ENCODE data around the gene POLE3. TPM values are rescaled to one million over a fixed set of nuclear protein-coding genes. Genes with fewer than 3 reads are reported as not detected.
"Not testable (repeated sequence)": the region's sequence is repeated elsewhere in the genome, so short reads cannot be mapped to it uniquely, and the experiment has no call there.

POLE3 gene
- total RNA-seq, 1 donor from 2014 or later = 17.4 TPM

DNA sequence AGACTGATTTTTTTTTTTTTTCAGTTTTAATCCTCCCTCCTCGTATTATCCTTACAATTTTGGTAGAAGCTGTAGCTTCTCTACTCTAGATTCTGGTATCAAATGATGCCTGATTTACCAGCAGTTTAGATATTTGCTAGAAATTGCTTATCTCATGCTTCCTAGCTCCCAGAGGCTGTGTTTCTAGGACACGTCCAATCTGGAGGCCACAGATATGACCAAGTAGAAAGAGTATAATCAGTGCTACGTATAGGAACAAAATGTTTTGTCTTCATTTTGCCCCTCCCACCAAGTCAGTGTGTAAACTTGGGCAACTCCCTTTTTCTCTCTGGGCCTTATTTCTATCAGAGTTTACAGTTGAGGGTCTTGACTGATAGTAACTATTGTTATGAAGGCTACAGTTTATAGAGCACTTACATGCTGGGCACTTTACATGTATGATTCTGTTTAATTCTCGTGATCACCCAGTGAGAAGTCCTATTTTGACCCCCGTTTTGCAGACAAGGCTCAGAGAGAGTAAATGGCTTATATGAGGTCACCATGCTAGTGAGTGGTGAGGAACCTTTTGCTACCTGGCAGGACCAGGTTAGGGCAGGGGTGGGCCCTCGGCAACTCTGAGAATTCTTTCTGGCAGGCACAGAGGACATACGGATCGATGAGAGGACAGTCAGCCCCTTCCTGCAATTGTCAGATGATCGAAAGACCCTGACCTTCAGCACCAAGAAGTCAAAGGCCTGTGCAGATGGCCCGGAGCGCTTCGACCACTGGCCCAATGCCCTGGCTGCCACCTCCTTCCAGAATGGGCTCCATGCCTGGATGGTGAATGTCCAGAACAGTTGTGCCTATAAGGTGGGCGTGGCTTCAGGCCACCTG is 41.3 kb downstream of the POLE3 start:
- TF ChIP-seq, protein P1, sequence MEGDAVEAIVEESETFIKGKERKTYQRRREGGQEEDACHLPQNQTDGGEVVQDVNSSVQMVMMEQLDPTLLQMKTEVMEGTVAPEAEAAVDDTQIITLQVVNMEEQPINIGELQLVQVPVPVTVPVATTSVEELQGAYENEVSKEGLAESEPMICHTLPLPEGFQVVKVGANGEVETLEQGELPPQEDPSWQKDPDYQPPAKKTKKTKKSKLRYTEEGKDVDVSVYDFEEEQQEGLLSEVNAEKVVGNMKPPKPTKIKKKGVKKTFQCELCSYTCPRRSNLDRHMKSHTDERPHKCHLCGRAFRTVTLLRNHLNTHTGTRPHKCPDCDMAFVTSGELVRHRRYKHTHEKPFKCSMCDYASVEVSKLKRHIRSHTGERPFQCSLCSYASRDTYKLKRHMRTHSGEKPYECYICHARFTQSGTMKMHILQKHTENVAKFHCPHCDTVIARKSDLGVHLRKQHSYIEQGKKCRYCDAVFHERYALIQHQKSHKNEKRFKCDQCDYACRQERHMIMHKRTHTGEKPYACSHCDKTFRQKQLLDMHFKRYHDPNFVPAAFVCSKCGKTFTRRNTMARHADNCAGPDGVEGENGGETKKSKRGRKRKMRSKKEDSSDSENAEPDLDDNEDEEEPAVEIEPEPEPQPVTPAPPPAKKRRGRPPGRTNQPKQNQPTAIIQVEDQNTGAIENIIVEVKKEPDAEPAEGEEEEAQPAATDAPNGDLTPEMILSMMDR (IDR thresholded peaks at IDR 0.05) = no peak
- TF ChIP-seq POLR2A (IDR thresholded peaks at IDR 0.05) = no peak
- no peak for TF ChIP-seq POLR2AphosphoS5 (IDR thresholded peaks at IDR 0.05; ENCODE audit: insufficient read depth in 1 of 2, low read depth in 1 of 2)
- intact Hi-C loops (cut with DNase I) = no loop called here
- Histone ChIP-seq H3K4me1 (no peaks in the 10 kb centered on the region), H3K36me3 (peaks cover 0 to 16% of the 10 kb centered on the region in 2 donors), H3K9me3 (no peaks in the 10 kb centered on the region), H3K4me3 (no peak overlapping the region), H3K27ac (no peak overlapping the region), H3K27me3 (no peaks in the 10 kb centered on the region)
- DNase-seq (ENCODE audit: extremely low spot score in 2 of 2) = no peak

DNA sequence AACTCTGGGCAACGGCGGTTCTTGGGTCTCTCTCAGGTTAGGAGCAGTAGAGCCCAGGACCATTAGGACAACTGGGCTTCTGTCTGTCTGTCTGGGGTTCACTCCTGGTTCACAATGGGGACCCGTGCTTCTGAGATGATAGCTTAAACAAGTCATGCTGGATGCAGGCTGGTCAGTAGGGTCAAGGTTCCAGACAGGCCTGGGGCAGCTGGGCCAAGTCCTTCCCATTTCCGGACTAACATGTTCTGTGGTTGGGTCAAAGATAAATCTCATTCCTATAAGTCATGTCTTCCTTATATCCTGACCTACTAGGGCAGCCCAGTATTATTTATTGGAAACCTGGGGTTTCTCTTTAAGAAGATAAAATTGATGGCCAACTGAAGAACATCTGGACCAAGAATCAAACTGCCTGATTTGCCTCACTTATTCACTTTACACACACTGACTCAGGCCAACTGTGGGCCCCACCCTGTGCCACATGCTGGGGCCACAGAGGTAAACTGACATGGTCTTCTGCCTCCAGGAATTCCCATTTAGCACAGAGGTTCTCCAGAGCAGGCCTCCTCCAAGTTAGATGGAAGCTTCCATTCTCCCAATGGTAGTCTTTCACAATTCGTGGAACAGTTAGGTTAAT is 42.0 kb downstream of the POLE3 start:
- intact Hi-C loops (cut with DNase I) = no loop called here
- Histone ChIP-seq H3K4me1 (no peaks in the 10 kb centered on the region), H3K4me3 (no peak overlapping the region), H3K9me3 (no peaks in the 10 kb centered on the region), H3K36me3 (peaks cover 0 to 9% of the 10 kb centered on the region in 2 donors), H3K27ac (no peak overlapping the region), H3K27me3 (no peaks in the 10 kb centered on the region)
- DNase-seq (ENCODE audit: extremely low spot score in 2 of 2) = no peak
- TF ChIP-seq POLR2A (IDR thresholded peaks at IDR 0.05) (no peak), POLR2AphosphoS5 (IDR thresholded peaks at IDR 0.05; ENCODE audit: insufficient read depth in 1 of 2, low read depth in 1 of 2) (no peak)
- TF ChIP-seq, protein P1 (IDR thresholded peaks at IDR 0.05) = no peak

DNA sequence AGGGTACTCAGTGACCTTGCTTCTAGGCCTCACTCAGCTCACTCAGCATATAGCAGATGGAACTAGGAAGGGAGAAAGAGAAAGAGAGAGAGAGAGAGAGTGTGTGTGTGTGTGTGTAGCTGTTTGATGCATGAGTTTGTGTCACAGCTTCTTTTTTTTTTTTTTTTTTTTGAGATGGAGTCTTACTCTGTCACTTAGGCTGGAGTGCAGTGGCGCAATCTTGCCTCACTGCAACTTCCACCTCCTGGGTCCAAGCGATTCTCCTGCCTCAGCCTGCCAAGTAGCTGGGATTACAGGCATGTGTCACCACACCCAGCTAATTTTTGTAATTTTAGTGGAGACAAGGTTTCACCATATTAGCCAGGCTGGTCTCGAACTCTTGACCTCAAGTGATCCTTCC is 44.8 kb downstream of the POLE3 start:
- DNase-seq (ENCODE audit: extremely low spot score in 2 of 2); intact Hi-C loops (cut with DNase I); H3K9me3 ChIP-seq; H3K27me3 ChIP-seq; H3K4me3 ChIP-seq; H3K4me1 ChIP-seq; H3K36me3 ChIP-seq; H3K27ac ChIP-seq: not testable (repeated sequence)

- TF ChIP-seq, protein P1 (IDR thresholded peaks at IDR 0.05) = no peak
- TF ChIP-seq POLR2A (IDR thresholded peaks at IDR 0.05) (no peak), POLR2AphosphoS5 (IDR thresholded peaks at IDR 0.05; ENCODE audit: insufficient read depth in 1 of 2, low read depth in 1 of 2) (no peak)
- H3K27ac ChIP-seq = no peak overlapping the region
Observed at GRCh38 chr9:113364951-113365350, 45.5 kb downstream of the POLE3 start.

DNA sequence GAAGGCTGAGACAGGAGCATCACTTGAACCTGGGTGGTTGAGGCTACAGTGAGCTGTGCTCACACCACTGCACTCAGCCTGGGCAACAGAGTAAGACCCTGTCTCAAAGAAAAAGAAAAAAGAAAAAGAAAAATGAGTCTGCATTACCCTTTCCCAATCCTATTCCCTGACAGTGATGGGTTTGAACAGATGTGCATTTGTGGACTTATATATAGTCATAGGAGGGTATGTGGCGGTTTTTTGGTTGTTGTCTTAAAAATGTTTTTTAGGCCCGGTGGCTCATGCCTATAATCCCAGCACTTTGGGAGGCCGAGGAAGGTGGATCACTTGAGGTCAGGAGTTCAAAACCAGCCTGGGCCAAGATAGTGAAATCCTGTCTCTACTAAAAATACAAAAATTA is 47.1 kb downstream of the POLE3 start:
- Histone ChIP-seq H3K9me3 (no peaks in the 10 kb centered on the region), H3K4me1 (no peaks in the 10 kb centered on the region), H3K4me3 (no peak overlapping the region), H3K27ac (no peak overlapping the region), H3K27me3 (no peaks in the 10 kb centered on the region), H3K36me3 (no peaks in the 10 kb centered on the region)
- intact Hi-C loops (cut with DNase I) = no loop called here
- no peak for DNase-seq (ENCODE audit: extremely low spot score in 2 of 2)
- TF ChIP-seq POLR2A (IDR thresholded peaks at IDR 0.05) (no peak), POLR2AphosphoS5 (IDR thresholded peaks at IDR 0.05; ENCODE audit: insufficient read depth in 1 of 2, low read depth in 1 of 2) (no peak)
- TF ChIP-seq, protein P1 (IDR thresholded peaks at IDR 0.05) = no peak

More at GRCh38 chr9:113364951-113365350, 45.5 kb downstream of the POLE3 start:
- intact Hi-C loops (cut with DNase I) = no loop called here
- Histone ChIP-seq H3K27me3 (no peaks in the 10 kb centered on the region), H3K9me3 (no peaks in the 10 kb centered on the region), H3K4me3 (no peak overlapping the region), H3K4me1 (no peaks in the 10 kb centered on the region), H3K36me3 (no peaks in the 10 kb centered on the region)
- no peak for DNase-seq (ENCODE audit: extremely low spot score in 2 of 2)

All from vagina (tissue), 2 donors.